Gastroesophageal sphincter (tissue), 3 donors: ENCODE measurements around the gene NEU4.

Experiments
- CTCF ChIP-seq, 4 experiments: fragments of 200-600 bp in 2 of 4; fragments of 450-650 bp in 2 of 4; sonication (generic) in 1 of 4; IDR thresholded peaks; one replicate each; pipeline ENCODE4 v1.5.1; 2017 to 2019; ENCODE audit warnings: antibody characterized with exemption in 4 of 4, mild to moderate bottlenecking in 2 of 4, moderate library complexity in 2 of 4
- POLR2A ChIP-seq, 2 donors: fragments of 450-650 bp; IDR thresholded peaks; one replicate each; pipeline ENCODE4 v1.6.1; 2017; ENCODE audit warnings: antibody characterized with exemption in 2 of 2, mild to moderate bottlenecking in 2 of 2, moderate library complexity in 1 of 2
- POLR2AphosphoS5 ChIP-seq: sonication (generic); formaldehyde crosslinking; IDR thresholded peaks from one replicate; pipeline ENCODE4 v1.6.1; 2017; ENCODE audit warnings: antibody characterized with exemption

GRCh38 chr2:241794250-241794823 lies 14.7 kb upstream of the NEU4 start:
- no peak for TF ChIP-seq POLR2A (IDR thresholded peaks at IDR 0.05)
- no peak for TF ChIP-seq CTCF (IDR thresholded peaks at IDR 0.05)
- no peak for TF ChIP-seq POLR2AphosphoS5
